HG03520 (cell line): ENCODE results near the gene TMEM87B.

Source experiments
- ATAC-seq: cut with Tn5 transposase; IDR thresholded peaks from one replicate; pipeline ENCODE4 v1.9.1; 2021; ENCODE audit warnings: mild to moderate bottlenecking, moderate library complexity; ENCODE audit not compliant: unreplicated experiment

The TMEM87B gene

GRCh38 chr2:112163541-112163981 lies 108.5 kb downstream of the TMEM87B start:
- ATAC-seq: no peak

GRCh38 chr2:112164876-112165275 lies 109.8 kb downstream of the TMEM87B start:
- no peak for ATAC-seq

- ATAC-seq: no peak
These were observed 110.2 kb downstream of the TMEM87B start for GRCh38 chr2:112165296-112165695.

- ATAC-seq: no peak
These were observed 111.9 kb downstream of the TMEM87B start for GRCh38 chr2:112166806-112167499.

- no peak for ATAC-seq
These were observed 113.5 kb downstream of the TMEM87B start for GRCh38 chr2:112168422-112169124.
